ENCODE measurements around the gene FGF12.

Gene FGF12

GRCh38 chr3:192246847-192247559, 480.3 kb downstream of the FGF12 start:
- no peak for DNase-seq

- DNase-seq: no peak
Measured at GRCh38 chr3:192244591-192244990, 482.8 kb downstream of the FGF12 start.

- no peak for DNase-seq
Measured at GRCh38 chr3:192239956-192240355, 487.4 kb downstream of the FGF12 start.

DNA sequence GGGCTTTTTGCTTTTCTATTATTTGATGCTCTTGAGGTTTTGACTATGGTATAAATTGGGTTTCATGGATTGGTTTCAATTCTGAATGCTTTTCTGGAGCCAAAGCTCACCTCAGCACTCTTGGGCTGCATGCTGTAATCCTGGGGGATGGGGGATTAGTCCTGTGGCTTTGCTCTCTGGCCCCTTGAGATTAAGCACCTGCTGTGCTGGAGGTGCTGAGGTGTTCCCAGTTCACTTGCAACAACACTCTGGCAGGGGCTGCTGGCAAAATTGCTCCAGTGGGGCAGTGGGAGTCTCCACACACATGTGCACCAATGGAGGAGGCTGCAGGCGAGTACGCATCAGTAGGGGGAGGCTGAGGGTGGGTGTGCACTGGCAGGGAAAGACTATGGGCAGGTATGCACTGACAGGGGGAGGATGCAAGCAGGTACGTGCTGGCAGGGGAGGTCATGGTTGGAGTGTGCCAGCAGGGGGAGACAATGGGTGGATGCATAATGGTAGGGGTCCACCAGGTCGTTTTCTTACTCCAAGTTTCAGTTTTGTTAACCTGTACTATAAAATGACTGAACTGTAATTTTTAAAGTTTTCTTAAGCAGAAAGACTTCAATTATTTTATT, 489.2 kb downstream of the FGF12 start:
- no peak for DNase-seq

DNA sequence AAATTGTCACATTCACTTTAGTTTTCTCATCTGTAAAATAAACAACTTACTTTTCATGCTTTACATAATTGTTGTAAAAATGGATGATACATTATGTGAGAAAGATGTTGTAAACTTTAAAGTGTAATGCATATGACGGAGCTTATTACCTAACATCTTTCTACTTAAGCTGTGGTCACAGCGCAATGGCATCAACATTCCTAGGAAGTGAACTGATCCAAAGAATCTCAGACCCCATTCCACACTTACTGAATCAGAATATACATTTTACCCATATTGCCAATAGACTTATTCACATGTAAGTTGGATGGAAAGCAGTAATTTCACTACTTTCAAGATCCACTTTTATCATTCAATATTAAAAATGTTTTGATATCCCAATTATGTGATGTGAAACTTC, 497.5 kb downstream of the FGF12 start:
- DNase-seq: no peak

GRCh38 chr3:192224634-192225155, 502.6 kb downstream of the FGF12 start:
- DNase-seq: no peak

- DNase-seq: no peak
Measured at GRCh38 chr3:192223815-192224214, 503.5 kb downstream of the FGF12 start.

DNA sequence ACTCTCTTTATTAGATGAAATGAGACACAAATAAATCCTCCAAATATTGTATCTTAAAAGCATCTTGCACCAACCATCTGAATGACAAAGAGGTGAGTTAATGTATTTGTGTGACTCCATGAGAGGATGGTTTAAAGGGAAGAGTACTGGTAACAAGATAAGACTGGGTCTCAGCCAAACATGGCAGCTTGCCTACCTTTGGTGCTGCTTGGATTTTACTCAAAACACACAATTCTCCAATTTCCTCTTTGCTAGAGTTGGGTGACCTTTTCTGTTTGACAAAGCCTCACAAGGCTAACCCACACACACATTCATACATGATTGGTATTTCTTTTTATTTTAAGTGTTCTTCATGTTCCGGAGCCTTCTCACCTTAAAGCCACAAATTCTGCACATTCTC, 506.4 kb downstream of the FGF12 start:
- no peak for DNase-seq

DNA sequence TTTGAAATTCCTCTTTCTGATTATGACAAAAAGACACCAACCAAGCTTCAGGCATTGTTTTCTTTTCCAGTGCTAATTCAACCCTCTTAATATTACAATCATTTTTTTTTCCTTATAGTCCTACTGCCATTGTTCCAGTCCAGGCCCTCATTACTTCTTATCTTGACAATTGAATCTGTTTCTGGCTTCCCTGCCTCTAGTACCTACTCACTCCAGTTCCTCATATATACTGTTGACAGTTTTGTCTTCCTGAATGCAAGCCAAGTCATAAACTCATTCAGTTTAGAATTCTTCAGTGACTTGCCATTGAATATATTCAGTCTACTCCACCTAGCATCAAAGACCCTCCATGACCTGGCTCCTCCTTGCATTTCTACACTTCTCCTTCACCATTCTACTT, 507.4 kb downstream of the FGF12 start:
- DNase-seq: no peak

DNA sequence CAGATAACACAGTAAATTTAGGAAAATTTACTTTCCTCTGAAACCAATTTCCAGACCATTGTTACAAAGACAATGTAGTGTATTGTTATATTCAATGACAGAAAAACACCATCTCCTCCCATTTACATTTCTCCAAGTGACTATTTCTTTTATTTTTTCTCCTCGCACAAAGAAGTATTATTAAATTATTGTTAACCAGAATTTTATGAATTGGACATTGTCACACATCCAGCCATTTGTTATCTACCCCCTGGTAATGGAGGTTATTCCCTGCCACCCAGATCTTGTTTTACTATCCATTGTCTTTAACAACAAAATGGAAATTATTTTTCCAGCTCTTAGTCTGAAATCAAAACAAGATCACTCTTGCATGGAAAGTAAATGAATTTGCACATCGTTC, 511.3 kb downstream of the FGF12 start:
- no peak for DNase-seq

- no peak for DNase-seq
Measured at GRCh38 chr3:192212979-192213378, 514.4 kb downstream of the FGF12 start.

GRCh38 chr3:192212335-192212734, 515.0 kb downstream of the FGF12 start:
- no peak for DNase-seq

DNA sequence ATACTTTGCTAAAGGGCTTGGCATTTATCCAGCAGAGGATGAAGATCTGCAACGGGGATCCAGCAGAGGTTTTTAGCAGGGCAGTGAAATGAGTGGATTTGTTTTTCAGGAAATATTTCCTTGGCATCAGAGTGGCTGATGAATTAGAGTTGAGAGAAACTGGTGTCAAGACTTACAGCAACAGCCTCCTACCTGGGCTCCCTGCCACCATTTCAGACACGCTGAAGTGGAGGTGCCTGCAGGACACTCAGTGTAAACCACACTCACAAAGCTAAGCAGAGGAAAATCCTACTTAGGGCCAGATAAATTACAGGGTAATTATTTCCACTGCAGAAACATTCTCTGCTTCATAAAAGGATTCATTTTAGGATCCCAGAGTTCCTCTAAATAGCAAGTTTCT, 519.7 kb downstream of the FGF12 start:
- no peak for DNase-seq

DNA sequence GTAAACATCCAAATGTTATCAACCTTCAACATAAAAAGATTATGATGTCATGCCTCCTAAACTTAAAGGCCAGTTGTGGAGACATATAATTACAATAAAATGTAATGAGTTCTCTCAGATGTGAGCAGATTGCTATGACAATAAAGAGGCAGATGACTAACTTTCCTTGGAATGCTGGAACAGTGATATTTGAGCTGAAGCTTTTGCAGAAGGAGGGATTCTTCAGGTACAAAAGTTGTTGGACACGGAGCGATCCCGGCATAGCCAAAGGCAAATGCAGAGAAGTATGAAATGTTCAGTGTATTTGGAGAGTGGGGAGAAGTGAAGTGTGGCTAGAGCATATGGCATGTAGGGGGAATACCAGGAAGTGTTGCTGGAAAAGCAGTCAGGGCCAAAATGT, 520.1 kb downstream of the FGF12 start:
- DNase-seq: no peak

- DNase-seq: no peak
Measured at GRCh38 chr3:192194085-192194484, 533.3 kb downstream of the FGF12 start.

DNA sequence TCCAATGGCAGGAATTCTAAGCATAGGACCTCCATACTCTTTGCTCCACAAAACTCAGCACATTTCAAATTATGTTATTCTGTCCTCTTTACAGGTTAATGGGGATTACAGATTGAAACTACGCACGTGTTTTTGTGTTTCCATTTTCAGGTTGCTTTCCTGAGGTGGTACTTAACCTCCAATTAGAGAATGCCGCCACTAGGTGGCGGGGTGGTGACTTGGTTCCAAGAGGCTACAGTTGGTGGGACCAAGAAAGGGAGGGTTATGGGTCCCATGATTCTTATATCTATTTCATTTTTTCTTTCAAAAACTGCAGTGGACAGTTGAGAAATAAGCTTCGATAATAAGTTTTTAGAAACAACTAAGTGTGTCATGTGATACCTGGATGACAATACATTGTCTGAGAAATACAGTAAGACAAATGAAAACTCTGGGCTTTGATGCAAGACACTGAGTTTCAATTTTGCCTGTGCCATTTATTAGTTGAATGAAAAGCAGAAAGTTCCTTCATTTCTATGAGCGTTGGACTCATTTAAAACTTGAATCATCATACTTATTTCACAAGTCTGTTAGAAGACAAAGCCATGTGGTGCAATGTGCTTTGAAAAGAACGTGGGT, 539.0 kb downstream of the FGF12 start:
- DNase-seq: no peak

- no peak for DNase-seq
Measured at GRCh38 chr3:192187485-192188051, 539.8 kb downstream of the FGF12 start.

GRCh38 chr3:192186498-192186897, 540.8 kb downstream of the FGF12 start:
- no peak for DNase-seq

DNA sequence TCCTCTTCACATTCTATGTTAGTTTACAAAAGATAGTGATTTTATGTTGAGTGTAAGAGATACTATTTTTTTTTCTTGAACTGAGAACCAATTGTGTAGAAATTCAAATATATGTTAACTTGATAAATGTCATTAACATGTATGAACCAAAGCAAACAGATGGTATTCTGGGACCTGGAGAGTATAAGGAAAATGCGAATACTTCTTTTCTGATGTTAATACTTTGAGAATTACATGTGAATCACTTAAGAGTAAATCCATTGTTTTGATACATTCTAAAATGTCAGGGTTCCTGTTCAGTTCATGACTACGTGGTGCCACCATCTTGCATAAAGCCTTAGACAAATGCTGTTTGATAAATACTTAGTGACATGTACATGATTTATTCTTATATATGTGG, 541.3 kb downstream of the FGF12 start:
- DNase-seq: no peak

- DNase-seq: no peak
Measured at GRCh38 chr3:192183109-192183508, 544.2 kb downstream of the FGF12 start.

DNA sequence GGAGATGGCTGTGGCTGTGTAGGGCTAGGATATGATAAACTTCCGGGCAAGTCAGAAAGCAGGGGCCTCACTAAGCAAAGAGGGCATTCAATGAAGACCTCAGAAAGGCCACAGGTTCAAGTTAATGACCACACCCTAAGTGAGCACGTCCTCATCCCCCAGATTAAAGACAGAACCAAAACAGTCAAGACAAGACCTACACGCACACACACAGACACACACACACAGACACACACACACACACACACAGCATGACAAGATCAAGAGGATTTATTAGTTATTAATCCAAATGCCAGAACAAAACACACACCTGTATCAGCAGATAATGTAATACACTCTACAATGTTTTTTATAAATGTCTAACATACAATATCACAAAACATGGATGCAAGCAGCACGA, 546.2 kb downstream of the FGF12 start:
- no peak for DNase-seq

- no peak for DNase-seq
Measured at GRCh38 chr3:192177383-192177782, 550.0 kb downstream of the FGF12 start.

DNA sequence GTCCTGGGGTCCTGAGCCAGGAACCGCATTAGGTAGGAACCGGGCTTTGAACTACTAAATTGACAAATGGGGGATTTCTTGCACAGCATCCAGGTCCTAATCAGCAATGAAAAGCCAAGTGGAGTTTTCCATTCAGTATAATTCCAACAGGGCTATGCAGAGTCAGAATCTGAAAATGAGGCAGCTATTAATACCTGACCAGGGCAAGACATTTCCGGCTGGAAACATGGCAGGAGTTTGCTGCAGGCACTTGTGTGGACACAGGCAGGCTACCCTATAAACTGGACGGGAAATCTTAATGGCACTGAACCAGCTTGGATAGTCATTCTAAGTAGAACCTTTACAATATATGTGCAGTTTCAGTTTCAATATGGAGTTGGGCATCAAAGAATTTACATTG, 553.1 kb downstream of the FGF12 start:
- DNase-seq: no peak

DNA sequence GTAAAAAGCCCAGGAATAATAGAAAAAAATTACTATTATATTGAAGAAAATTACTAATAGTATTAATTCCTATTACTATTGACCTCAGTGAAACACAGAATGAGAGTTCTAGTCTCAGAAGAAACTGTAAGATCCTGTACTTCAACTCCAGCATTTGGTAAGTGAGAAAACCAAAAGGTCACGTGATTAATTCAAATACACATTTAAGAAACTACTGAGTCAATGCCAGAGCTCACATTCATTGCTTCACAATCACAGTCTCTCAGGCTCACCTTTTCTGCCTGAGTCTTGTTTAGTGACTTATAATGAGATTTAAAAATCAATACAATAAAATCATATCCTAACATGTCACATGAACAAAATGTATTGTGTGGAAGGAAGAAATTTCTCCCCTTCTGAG, 556.1 kb downstream of the FGF12 start:
- DNase-seq: no peak
